Skin epidermis (tissue), 12 donors: ENCODE measurements around the gene ZBTB20.

ENCODE experiments used
- H3K27ac ChIP-seq, 21 experiments: fragments of 200-600 bp; sonication (generic) in 11 of 21; one replicate each; pipeline ENCODE4 v1.5.0; 2020; ENCODE audit warnings: mild to moderate bottlenecking in 3 of 21, inconsistent platforms in 2 of 21, moderate library complexity in 2 of 21
- H3K4me3 ChIP-seq, 7 experiments: fragments of 200-600 bp; sonication (generic) in 2 of 7; one replicate each; pipeline ENCODE4 v1.5.0; 2020; ENCODE audit warnings: inconsistent platforms in 2 of 7, mild to moderate bottlenecking in 2 of 7, moderate library complexity in 1 of 7

ZBTB20 gene

DNA sequence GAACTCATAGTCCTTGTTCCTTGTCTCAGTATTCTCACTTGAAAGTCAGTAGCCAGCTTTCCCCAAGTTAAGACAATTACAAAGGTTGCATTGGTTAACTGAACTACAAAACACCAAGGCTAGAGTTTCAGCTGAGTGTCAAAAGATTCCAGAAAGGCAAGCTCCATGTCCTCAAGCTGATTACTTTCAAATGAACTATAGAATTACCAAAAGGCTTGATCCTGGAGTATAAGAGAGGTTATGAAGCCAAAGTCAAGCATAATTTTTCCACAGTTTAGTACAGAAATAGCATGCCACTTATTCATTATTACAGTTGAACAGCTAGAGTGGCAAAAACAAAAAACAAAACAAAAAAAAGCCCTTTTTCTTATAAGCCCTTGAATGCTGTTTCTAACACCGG is 51.9 kb downstream of the ZBTB20 start:
- no peak overlapping the region for H3K27ac ChIP-seq
- H3K4me3 ChIP-seq, result no peak overlapping the region

- Histone ChIP-seq H3K4me3 (no peak overlapping the region), H3K27ac (peak overlapping the region in 3 of 21 experiments; percentile 17 to 54 (median 40))
Observed at GRCh38 chr3:115092220-115092791, 54.8 kb downstream of the ZBTB20 start.

- Histone ChIP-seq H3K27ac (peak overlapping the region in 1 of 21 experiments; percentile 7), H3K4me3 (no peak overlapping the region)
Observed at GRCh38 chr3:115090712-115091111, 56.4 kb downstream of the ZBTB20 start.

DNA sequence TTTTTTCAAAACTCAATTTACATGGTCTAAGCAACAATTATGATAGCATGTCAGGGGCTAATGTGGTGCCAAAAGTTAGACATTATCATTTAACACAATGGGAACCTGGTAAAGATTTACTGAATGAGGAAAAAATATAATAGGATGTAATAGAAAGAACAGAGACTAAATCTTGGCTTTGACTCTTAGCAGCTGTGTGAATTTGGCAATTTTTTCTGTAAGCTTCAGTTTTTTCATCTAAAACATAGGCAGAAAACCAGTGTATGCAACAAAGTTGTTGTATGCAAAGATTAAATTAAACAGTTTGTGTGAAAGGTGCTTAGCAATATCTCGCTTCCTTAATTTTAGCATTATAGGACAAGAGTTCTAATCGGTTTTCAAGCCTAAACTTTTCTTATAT is 57.6 kb downstream of the ZBTB20 start:
- no peak overlapping the region for H3K27ac ChIP-seq
- no peak overlapping the region for H3K4me3 ChIP-seq

- H3K4me3 ChIP-seq, result no peak overlapping the region
- no peak overlapping the region for H3K27ac ChIP-seq
Observed at GRCh38 chr3:115087512-115087911, 59.6 kb downstream of the ZBTB20 start.

DNA sequence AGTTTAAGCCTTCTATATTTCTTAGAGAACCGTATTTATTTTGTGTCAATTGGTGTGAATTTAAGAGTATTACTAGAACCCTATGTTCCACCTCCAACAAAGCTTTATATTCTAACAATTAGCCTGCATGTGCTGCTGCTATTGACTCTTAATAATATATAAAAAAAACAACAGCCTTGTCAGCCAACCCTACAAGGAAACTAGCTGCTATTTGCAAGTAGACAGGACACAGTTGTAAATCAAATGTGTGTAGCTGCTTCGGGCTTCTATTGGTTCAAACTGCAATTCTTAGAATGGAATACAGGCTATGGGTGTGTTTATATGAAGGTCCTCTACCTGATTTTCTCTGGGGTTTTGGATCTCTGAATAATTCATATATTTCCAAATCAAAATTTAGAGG is 60.7 kb downstream of the ZBTB20 start:
- no peak overlapping the region for H3K4me3 ChIP-seq

GRCh38 chr3:115085197-115085865 is 61.8 kb downstream of the ZBTB20 start:
- H3K27ac ChIP-seq, result peak overlapping the region in 6 of 21 experiments; percentile 3 to 60 (median 38)
- no peak overlapping the region for H3K4me3 ChIP-seq

More for the DNA sequence above, 60.7 kb downstream of the ZBTB20 start:
- peak overlapping the region in 3 of 21 experiments; percentile 2 to 60 (median 36) for H3K27ac ChIP-seq

DNA sequence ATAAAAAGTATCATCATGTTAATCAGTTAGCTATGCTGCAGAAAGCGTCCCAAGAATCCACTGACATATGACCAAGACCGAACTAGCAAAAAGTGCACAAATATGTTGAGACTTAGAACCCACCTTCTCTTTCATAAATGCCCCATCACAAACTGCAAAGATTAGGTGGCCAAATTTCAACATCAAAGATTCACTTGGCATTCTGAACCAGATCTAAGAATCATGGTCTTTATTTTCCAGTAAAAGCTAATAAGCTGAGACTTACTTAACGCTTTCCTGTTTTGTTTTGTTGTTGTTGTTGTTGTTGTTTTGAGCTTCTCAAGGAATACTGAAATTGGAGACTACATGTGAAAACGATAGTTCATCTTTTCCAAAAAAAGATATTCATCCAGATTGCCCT is 62.4 kb downstream of the ZBTB20 start:
- peak overlapping the region in 4 of 21 experiments; percentile 20 to 60 (median 42) for H3K27ac ChIP-seq
- no peak overlapping the region for H3K4me3 ChIP-seq

DNA sequence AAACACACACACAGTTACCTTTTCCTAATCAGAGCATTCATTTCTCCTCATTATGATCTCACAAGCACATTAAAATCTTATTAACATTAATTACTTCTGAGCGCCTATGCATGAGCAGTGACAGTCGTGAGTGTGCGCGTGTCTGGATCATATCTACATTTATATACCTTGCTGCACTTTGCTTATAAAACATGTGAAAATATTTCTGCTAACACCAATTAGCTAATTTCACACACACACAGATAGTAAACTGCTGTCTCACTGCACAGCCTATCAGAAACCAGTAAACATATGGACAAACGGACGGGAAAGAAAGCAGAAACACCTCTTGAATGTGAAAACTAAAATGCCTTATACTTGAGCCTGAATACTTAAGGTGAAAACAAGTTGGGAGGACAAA is 64.8 kb downstream of the ZBTB20 start:
- no peak overlapping the region for H3K27ac ChIP-seq
- H3K4me3 ChIP-seq, result no peak overlapping the region

- Histone ChIP-seq H3K27ac (no peak overlapping the region), H3K4me3 (no peak overlapping the region)
Observed at GRCh38 chr3:115081444-115081843, 65.6 kb downstream of the ZBTB20 start.

DNA sequence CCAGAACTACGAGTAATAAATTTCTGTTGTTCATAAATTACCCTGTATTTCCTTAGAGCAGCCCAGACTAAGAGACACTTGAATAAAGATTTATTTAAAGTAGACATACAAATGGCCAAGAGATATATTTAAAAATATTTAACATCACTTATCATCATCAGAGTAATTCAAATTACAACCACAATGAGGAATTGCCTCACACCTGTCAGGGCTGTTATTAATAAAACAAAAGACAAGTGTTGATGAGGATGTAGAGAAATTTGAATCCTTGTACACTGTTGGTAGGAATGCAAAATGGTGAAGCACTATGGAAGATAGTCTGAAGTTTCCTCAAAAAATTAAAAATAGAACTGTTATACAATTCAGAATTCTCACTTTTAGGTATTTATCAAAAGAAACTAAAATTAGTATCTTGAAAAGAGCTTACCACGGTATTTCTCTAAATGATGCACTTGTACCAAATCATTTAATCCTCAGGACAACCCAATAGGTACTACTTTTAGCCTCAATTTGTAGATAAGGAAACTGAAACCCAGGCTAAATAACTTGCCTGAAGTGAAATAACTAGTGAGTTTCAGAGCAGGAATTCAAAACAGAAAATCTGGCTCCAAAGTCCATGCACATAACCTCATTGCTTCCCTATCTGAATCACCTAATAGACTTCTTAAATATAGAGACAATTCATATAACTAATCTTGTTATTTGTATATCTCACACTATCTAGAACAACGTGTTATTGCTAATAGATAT is 69.4 kb downstream of the ZBTB20 start:
- Histone ChIP-seq H3K27ac (no peak overlapping the region), H3K4me3 (no peak overlapping the region)

DNA sequence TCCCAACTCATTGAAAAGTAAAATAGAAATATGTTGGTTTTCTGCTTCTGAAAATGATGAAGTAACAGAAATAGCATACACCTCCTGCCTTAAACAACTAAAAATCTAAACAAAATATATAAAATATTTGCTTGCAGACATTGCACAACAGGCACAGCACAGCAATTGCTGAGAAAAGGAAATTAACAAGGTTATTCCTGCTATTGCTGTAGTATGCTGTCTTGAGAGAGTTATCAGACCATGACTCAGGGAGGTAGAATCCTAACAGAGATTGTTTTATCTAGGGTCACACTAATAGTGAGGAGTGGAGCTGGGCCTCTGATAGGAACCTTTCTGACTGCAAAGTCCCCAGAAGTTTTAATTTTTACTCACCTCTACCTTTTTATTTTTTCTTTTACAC is 72.6 kb downstream of the ZBTB20 start:
- Histone ChIP-seq H3K4me3 (no peak overlapping the region), H3K27ac (no peak overlapping the region)

GRCh38 chr3:115072265-115073021 is 74.6 kb downstream of the ZBTB20 start:
- H3K27ac ChIP-seq, result peak overlapping the region in 11 of 21 experiments; percentile 18 to 79 (median 48)
- H3K4me3 ChIP-seq, result no peak overlapping the region

DNA sequence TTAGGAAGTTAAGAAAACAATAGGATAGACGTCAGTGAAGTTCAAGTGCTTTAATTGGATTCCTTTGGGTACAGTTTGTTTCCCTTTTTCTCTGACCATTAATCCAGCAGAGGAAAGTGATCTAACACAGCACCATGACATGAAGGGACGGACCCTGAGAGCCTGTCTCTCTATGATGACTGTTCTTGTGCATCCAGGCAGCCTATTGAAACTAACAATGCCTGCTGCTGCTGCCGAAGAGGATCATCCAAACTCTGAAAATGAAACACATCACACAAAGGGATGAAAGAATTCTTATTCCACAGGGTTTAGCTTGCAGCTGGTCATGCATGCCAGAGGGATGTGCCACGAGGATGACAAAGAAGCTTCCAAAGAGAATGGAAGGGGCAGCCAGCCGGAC is 75.5 kb downstream of the ZBTB20 start:
- Histone ChIP-seq H3K4me3 (no peak overlapping the region), H3K27ac (peak overlapping the region in 12 of 21 experiments; percentile 3 to 79 (median 40))

GRCh38 chr3:115071166-115071565 is 75.9 kb downstream of the ZBTB20 start:
- Histone ChIP-seq H3K4me3 (no peak overlapping the region), H3K27ac (peak overlapping the region in 8 of 21 experiments; percentile 3 to 79 (median 46))

- Histone ChIP-seq H3K27ac (peak overlapping the region in 2 of 21 experiments; percentile 35 to 46), H3K4me3 (no peak overlapping the region)
Observed at GRCh38 chr3:115068799-115069198, 78.3 kb downstream of the ZBTB20 start.

DNA sequence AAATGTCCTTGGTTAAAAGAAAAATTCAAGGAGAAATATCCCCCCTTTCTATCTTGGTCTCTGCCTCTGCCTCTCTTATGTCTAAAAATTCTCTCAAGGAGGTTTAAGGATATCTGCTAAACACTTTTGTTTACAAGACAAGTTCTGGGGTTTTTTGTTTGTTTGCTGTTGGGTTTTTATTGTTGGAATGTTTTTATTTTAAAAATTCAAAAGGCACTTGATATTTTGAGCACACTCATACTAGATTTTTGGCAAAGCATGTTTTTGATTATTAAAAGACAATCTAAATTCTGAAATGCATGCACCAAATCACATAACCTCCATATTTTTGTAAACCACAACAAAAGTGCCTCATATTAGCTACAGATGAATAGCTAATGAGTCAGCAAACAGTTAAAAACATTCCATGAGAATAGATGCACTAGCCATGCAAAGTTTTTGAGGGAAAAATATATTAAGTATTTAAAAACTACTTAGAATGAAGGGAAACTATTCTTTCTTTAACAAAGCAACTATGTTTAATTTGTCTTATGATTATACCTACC is 84.6 kb downstream of the ZBTB20 start:
- H3K4me3 ChIP-seq, result no peak overlapping the region
- H3K27ac ChIP-seq, result peak overlapping the region in 7 of 21 experiments; percentile 14 to 77 (median 33)

DNA sequence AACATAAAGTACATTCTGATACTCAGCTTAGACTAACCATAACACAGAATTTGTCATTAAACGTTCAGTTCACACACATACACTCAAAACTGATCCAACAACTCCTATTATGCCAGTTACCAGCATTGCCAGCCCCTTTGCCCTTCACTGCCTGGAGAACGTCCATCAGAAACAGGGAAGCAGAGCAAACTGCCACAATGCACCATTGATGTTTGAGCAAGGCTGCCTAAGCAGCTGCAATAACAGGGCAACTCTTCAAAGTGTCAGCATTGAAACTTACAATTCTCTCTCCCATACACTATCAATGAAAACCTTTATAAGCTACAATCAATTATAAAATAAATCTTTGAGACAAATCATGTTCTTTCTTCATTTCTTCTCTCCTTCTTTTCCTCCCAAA is 85.1 kb downstream of the ZBTB20 start:
- H3K27ac ChIP-seq, result peak overlapping the region in 7 of 21 experiments; percentile 14 to 69 (median 33)
- H3K4me3 ChIP-seq, result no peak overlapping the region

GRCh38 chr3:115052906-115053305 is 94.2 kb downstream of the ZBTB20 start:
- no peak overlapping the region for H3K27ac ChIP-seq
- no peak overlapping the region for H3K4me3 ChIP-seq

DNA sequence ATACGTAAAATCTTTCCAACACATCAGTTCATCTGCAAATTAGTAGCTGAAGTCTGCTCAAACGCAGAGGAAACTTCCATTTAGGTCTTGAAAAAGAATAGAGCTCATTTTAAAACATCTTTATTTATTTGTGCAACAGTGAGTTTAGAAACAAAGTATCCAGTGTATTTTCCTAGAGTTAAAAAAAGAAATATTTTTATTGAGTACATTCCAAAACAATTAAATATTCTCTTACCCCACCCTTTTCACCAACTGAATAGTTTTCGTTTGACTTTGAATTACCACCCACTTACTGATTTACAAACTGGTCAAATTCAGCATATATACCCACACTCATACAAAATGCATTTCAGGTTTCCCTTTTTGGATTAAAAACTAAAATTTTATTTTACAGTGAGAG is 104.7 kb downstream of the ZBTB20 start:
- Histone ChIP-seq H3K4me3 (no peak overlapping the region), H3K27ac (peak overlapping the region in 5 of 21 experiments; percentile 1 to 47 (median 39))
